Muscle layer of duodenum (tissue), 2 donors: ENCODE results near the gene NEK5.

ENCODE experiments used
- H3K27ac ChIP-seq: one replicate; pipeline ENCODE4 v1.7.0; 2013; ENCODE audit warnings: mild to moderate bottlenecking, low read length
- H3K27me3 ChIP-seq: one replicate; pipeline ENCODE4 v1.7.0; 2013; ENCODE audit warnings: low read depth, mild to moderate bottlenecking, control low read depth, low read length
- H3K36me3 ChIP-seq, 2 donors: one replicate each; pipeline ENCODE4 v1.7.0; 2013; ENCODE audit warnings: low read length in 2 of 2, control low read depth in 1 of 2, mild to moderate bottlenecking in 1 of 2; ENCODE audit not compliant: insufficient read depth in 2 of 2, control insufficient read depth in 1 of 2
- H3K4me1 ChIP-seq, 2 donors: one replicate each; pipeline ENCODE4 v1.7.0; 2013; ENCODE audit warnings: low read length in 2 of 2, mild to moderate bottlenecking in 2 of 2, control low read depth in 1 of 2, moderate library complexity in 1 of 2; ENCODE audit not compliant: insufficient read depth in 2 of 2, control insufficient read depth in 1 of 2
- H3K4me3 ChIP-seq, 2 donors: one replicate each; pipeline ENCODE4 v1.7.0; 2013; ENCODE audit warnings: low read length in 2 of 2, low read depth in 1 of 2, mild to moderate bottlenecking in 1 of 2
- H3K9me3 ChIP-seq, 2 donors: one replicate each; pipeline ENCODE4 v1.7.0; 2013; ENCODE audit warnings: low read length in 2 of 2, control low read depth in 1 of 2, mild to moderate bottlenecking in 1 of 2; ENCODE audit not compliant: control insufficient read depth in 1 of 2
- donor health status: healthy.

Gene NEK5

DNA sequence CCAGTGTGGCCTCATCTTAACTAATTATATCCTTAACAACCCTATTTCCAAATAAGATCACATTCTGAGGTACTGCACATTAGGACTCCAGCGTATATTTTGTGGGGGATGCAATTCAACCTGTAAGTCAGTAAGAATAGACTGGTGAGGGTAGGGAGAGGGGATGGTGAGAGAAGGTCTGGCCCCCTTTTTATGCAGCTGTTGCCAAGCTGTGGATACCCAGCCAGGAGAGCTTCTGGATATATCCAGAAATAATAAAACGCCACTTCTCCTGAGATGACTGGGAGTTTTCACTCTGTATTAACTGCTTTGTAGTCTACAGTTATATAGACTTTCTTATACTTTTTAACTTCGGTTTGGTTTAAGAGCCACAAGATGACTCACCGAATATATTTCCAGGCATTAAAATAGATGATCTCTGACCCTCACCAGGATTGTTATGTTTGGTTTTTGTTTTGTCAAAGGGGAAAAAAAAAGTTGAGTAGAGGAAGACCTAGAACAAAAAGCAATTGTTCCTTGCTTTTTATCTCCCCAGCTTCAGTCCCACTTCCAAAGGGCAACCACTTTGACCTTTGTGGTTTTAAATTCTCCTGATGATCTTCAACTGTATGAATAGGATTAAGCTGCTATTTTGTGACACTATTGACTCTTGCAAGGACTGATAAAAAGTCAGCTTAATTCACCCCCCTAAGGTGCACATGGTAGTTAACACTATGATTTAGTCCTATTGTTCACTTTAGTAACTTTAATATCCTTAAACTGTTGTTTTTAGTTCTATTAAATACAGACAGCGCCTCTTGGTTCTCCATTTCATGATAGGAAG, 33.6 kb upstream of the NEK5 start:
- Histone ChIP-seq H3K36me3 (peaks cover 0 to 9% of the 10 kb centered on the region in 2 donors), H3K4me1 (peaks cover 6 to 10% of the 10 kb centered on the region in 2 donors), H3K27ac (peak overlapping the region; percentile 5), H3K27me3 (no peaks in the 10 kb centered on the region), H3K4me3 (no peak overlapping the region), H3K9me3 (no peaks in the 10 kb centered on the region)

DNA sequence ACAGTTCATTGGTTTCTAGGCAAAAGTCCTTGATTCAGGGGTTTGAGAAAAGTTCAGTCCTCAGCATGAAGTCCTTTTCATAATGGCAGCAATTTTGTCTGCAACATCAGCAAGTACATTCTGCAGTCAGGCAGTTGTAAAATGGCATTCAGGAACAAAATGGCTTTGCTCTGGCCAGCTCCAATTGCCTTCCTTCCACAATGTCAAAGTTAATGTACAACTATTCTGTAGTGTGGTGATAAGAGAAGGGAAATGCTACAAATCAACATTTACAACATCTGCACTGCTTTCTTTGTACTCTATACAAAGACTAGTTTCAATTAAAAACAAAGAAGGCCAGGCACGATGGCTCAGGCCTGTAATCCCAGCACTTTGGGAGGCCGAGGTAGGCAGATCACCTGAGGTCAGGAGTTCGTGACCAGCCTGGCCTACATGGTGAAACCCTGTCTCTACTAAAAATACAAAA, 32.3 kb upstream of the NEK5 start:
- peaks cover 6 to 10% of the 10 kb centered on the region in 2 donors for H3K4me1 ChIP-seq
- no peak overlapping the region for H3K4me3 ChIP-seq
- peaks cover 0 to 4% of the 10 kb centered on the region in 2 donors for H3K36me3 ChIP-seq
- no peaks in the 10 kb centered on the region for H3K27me3 ChIP-seq
- H3K9me3 ChIP-seq = no peaks in the 10 kb centered on the region
- H3K27ac ChIP-seq = no peak overlapping the region

- Histone ChIP-seq H3K27me3 (no peaks in the 10 kb centered on the region), H3K27ac (no peak overlapping the region), H3K9me3 (no peaks in the 10 kb centered on the region), H3K4me3 (no peak overlapping the region), H3K4me1 (peaks cover 6 to 10% of the 10 kb centered on the region in 2 donors), H3K36me3 (no peaks in the 10 kb centered on the region)
These were observed 31.6 kb upstream of the NEK5 start for GRCh38 chr13:52160506-52160905.

DNA sequence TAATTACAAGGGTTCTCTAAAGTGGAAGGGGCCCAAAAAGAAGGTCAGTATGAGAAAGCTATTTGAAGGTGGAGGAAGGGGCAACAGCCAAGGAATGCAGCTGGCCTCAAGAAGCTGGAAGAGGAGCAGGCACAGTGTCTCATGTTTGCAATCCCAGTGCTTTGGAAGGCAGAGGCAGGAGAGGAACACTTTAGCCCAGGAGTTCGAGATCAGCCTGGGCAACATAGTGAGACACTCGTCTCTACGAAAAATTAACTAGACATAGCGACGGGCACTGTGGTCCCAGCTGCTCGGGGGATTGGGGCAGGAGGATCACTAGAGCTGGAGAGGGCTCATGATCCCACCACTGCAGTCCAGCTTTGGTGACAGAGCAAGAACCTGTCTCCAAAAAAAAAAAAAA, 31.2 kb upstream of the NEK5 start:
- peak overlapping the region; percentile 79 for H3K27ac ChIP-seq
- H3K4me3 ChIP-seq = peak overlapping the region; percentile 82 to 89

DNA sequence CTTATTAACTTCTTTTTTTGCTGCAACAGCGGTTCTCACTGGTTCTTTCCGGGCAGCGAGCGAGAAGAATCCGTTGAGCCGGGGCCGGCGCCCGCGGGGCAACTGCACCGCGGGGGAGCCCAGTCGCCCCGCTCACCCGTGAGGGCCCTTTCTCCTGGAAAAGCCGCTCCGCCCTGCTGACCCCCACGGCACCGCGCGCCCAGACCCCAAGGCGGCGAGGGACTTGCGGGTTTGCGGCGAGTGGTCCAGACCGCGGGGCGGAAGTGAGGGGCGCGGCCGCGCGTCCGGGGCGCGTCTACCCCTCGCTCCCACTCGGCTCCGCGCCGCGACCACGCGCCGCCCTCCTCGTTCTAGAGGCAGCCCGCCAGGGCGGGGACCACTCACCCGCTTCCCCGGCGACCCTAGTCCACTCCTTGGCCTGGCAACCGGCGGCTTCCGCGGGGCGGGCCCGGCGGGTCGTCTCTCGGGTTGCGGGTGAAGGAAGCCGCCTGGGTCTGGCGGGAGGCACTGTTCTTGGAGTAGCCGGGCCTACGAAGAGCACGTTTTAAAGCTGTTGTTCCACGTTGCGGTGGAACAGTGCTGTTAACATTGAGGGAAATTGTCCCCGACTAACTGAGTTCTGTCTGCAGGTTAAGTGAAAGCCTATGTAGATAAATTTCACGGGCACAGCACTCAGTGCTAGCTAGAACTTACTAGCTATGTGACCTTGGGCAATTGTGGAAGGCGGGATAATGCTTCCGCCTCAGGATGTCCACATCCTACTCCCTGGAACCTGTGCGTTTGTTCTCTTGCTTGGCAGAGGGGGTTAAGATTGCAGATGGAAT, 30.5 kb upstream of the NEK5 start, which contains the start of gene NEK3:
Gene NEK3 (minus strand): TSS at position 439 of the 824 bp plus-strand sequence. CDS start 3,406 bp downstream, outside the sequence.
- Histone ChIP-seq H3K9me3 (no peaks in the 10 kb centered on the region), H3K36me3 (no peaks in the 10 kb centered on the region), H3K4me3 (peak within 1 kb of the TSS; percentile 82 to 89), H3K27ac (peak within 1 kb of the TSS; percentile 79), H3K27me3 (no peaks in the 10 kb centered on the region), H3K4me1 (peaks cover 6 to 10% of the 10 kb centered on the region in 2 donors)

More for the DNA sequence above, 31.2 kb upstream of the NEK5 start:
- H3K36me3 ChIP-seq = no peaks in the 10 kb centered on the region
- H3K4me1 ChIP-seq = peaks cover 6 to 10% of the 10 kb centered on the region in 2 donors
- no peaks in the 10 kb centered on the region for H3K9me3 ChIP-seq
- H3K27me3 ChIP-seq = no peaks in the 10 kb centered on the region

DNA sequence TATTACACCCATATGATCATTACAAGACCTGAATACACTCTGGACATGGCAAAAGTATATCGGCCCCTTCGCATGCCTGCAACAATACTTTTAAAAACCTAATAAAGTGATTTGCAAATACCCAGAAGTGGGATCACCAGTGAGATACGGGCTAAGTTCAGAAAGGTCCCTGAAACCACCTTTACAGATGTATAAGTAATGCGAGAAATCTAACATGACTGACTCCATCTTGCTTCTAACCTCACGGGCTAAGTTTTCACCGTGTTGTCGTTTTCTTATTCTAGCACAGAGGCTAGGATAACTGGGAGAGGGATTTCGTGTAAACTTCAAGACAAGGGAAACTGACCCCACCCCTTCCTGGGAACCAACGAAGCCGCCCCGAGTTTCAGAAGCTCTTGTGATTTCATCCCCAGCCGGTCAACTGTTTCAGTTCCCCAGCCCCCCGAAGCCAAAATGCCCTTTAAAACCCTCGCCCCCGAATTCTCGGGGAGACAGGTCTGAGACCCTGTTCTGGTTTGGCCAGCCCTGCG, 29.8 kb upstream of the NEK5 start:
- peak overlapping the region; percentile 79 for H3K27ac ChIP-seq
- peaks cover 6 to 10% of the 10 kb centered on the region in 2 donors for H3K4me1 ChIP-seq
- no peaks in the 10 kb centered on the region for H3K9me3 ChIP-seq
- H3K36me3 ChIP-seq = no peaks in the 10 kb centered on the region
- peak overlapping the region; percentile 82 to 89 for H3K4me3 ChIP-seq
- H3K27me3 ChIP-seq = no peaks in the 10 kb centered on the region

DNA sequence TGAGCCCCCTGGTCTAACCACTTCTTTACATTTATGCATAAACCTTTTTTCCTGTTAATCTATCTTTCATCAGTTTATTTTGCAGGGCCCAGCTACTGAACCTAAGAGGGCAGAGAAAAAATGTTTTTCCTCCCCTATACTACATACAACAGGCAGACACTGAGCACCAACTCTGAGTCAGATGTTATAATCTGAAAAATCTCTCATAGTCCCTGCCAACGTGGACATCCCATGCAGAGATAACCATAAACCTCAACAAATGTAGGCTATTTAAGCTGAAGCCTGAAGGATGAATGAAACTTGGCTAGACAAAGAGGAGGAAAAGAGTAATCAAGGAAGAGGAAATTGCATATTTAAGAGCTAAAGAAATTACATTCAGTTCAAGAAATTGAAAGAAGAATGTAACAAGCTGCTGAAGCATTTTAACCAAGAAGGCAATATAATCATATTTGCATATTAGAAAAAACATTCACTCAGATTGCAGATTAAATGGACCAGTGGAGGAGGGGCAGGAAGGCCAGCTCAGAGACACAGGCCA, 27.9 kb upstream of the NEK5 start:
- peaks cover 6 to 7% of the 10 kb centered on the region in 2 donors for H3K4me1 ChIP-seq
- no peaks in the 10 kb centered on the region for H3K9me3 ChIP-seq
- H3K27ac ChIP-seq = no peak overlapping the region
- no peak overlapping the region for H3K4me3 ChIP-seq
- H3K36me3 ChIP-seq = peaks cover 5 to 8% of the 10 kb centered on the region in 2 donors
- H3K27me3 ChIP-seq = no peaks in the 10 kb centered on the region

- Histone ChIP-seq H3K27ac (no peak overlapping the region), H3K4me3 (no peak overlapping the region)
These were observed 26.3 kb upstream of the NEK5 start for GRCh38 chr13:52155177-52155576.

GRCh38 chr13:52147225-52147624, 18.4 kb upstream of the NEK5 start:
- no peak overlapping the region for H3K27ac ChIP-seq
- H3K4me3 ChIP-seq = no peak overlapping the region
- no peaks in the 10 kb centered on the region for H3K9me3 ChIP-seq
- H3K27me3 ChIP-seq = no peaks in the 10 kb centered on the region
- no peaks in the 10 kb centered on the region for H3K4me1 ChIP-seq
- H3K36me3 ChIP-seq = peaks cover 26 to 35% of the 10 kb centered on the region in 2 donors

More at GRCh38 chr13:52155177-52155576, 26.3 kb upstream of the NEK5 start:
- Histone ChIP-seq H3K36me3 (peaks cover 17 to 23% of the 10 kb centered on the region in 2 donors), H3K4me1 (peaks cover 6 to 7% of the 10 kb centered on the region in 2 donors), H3K9me3 (no peaks in the 10 kb centered on the region), H3K27me3 (no peaks in the 10 kb centered on the region)

DNA sequence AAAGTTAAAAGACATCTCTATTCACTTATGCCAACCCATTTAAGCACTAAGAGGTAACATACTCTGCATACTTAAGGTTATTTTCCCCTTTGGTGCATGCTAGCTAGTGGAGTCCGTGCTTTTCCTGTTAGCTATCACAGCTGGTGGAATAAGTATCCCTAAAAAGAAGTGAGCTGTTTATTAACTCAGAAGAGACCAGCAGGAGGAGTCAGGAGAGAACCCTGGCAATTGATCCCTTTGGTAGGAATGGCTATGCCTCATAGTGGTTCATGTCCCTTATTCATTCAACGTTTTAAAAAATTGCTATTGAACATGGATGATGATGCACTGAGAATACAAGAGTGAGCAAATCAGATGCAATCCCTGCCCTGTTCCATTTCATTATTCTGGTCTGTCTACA, 12.4 kb upstream of the NEK5 start:
- Histone ChIP-seq H3K27ac (no peak overlapping the region), H3K4me3 (no peak overlapping the region), H3K27me3 (no peaks in the 10 kb centered on the region), H3K36me3 (peaks cover 10 to 28% of the 10 kb centered on the region in 2 donors), H3K4me1 (no peaks in the 10 kb centered on the region), H3K9me3 (no peaks in the 10 kb centered on the region)

GRCh38 chr13:52137489-52137888, 8.6 kb upstream of the NEK5 start:
- H3K36me3 ChIP-seq = peaks cover 25 to 44% of the 10 kb centered on the region in 2 donors
- H3K9me3 ChIP-seq = no peaks in the 10 kb centered on the region
- no peak overlapping the region for H3K4me3 ChIP-seq
- no peak overlapping the region for H3K27ac ChIP-seq
- H3K27me3 ChIP-seq = no peaks in the 10 kb centered on the region
- H3K4me1 ChIP-seq = no peaks in the 10 kb centered on the region
